GM18505 (cell line): ENCODE results near the gene NDUFAF2.
"Not testable (repeated sequence)": the region's sequence is repeated elsewhere in the genome, so short reads cannot be mapped to it uniquely, and the experiment has no call there.

ENCODE experiments used
- ATAC-seq: cut with Tn5 transposase; IDR thresholded peaks from one replicate; pipeline ENCODE4 v1.9.1; 2021; ENCODE audit not compliant: unreplicated experiment
- POLR2A ChIP-seq: IDR thresholded peaks from 4 replicates; pipeline ENCODE4 v1.6.1; 2011; ENCODE audit warnings: borderline replicate concordance; ENCODE audit not compliant: insufficient read depth, insufficient read length; ENCODE audit errors: extremely low read depth

Gene NDUFAF2

DNA sequence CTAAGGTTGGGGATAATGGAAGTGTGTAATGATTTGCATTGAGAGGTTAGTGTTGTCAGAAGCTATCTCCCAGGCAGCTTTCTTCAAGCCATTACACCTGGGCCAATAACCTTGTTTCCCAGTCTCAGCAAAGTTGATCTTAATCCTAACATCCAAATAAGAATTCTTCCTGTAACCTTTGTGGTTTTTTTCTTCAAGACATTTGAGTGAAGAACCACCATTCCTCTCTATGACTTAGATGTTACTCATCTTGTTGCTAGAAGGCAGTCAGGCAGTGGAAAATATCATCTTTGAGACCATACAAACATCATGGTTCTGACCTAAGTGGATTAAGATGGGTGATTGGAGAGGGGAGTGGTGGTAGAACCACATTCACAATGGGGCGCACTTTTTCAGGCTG lies 103.5 kb downstream of the NDUFAF2 start:
- no peak for ATAC-seq
- no peak for TF ChIP-seq POLR2A

DNA sequence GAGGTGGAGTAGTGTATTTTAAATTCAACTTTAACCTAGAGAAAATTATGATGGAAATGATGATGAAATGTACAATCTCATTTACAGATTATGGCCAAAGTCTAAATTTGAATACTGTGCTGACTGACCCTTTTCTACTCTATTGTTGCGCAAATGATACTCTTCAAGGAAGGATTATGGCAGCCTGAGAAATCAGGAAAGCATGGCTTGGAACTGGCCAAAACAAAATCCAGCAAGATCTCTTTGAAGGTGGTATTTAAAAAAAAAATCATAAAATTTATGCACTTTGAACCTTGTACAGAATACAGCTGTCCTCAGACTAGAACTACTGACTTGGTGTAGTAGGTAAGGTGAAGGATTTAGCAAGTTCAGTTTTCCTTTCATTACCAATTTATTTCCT lies 105.3 kb downstream of the NDUFAF2 start:
- ATAC-seq, result no peak
- TF ChIP-seq POLR2A, result no peak

DNA sequence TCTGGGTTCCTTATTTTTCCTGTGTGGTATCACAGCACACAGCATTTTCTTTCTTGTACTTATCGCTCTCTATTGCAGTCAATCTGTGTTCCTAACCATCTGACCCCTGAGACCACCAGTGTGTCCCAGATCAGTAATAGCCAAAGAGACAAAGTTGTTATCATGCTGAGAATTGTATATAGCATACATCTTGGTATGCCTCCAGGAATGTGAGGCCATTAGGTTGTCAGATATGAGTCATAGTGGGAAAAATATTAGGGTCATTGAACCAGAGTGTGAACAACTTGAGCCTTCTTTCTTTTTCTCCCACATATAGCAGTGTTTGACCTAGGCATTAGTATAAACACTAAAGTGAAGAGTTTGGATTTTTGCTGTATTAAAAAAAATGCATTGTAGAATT lies 106.3 kb downstream of the NDUFAF2 start:
- no peak for TF ChIP-seq POLR2A
- no peak for ATAC-seq

DNA sequence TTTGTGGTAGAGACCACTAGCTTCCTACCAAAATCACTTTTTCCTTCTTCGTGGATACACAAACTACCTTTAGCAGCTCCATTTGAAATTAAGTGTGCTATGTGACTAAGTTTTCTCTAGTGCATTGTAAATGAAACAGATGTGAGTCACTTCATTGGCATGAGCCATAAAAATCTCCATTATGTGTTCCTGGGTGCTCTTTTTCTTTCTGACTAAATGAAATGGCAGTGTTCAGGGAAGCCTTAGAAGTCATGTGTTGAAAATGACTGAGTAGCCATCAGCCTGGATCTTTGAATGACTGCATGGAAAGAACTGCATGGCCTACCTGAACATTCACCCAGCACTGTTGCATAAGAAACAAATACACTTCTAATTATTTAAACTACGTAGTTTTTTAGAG lies 107.9 kb downstream of the NDUFAF2 start:
- TF ChIP-seq POLR2A, result no peak
- no peak for ATAC-seq

DNA sequence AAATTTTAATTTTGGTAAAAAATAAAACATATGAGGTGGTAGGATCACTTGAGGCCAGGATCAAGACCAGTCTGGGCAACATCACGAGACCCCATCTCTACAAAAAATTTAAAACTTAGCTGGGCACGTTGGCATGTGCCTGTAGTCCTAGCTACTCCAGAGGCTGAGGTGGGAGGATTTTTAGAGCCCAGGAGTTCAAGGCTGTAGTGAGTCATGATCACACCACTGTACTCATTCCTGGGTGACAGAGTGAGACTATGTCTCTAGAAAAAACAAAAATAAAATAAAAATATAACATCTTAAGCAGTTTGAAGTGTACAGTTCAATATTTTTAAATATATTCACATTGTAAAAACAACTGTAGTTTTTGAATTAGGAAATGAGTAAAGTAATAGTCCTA lies 108.9 kb downstream of the NDUFAF2 start:
- no peak for TF ChIP-seq POLR2A
- ATAC-seq, result no peak

DNA sequence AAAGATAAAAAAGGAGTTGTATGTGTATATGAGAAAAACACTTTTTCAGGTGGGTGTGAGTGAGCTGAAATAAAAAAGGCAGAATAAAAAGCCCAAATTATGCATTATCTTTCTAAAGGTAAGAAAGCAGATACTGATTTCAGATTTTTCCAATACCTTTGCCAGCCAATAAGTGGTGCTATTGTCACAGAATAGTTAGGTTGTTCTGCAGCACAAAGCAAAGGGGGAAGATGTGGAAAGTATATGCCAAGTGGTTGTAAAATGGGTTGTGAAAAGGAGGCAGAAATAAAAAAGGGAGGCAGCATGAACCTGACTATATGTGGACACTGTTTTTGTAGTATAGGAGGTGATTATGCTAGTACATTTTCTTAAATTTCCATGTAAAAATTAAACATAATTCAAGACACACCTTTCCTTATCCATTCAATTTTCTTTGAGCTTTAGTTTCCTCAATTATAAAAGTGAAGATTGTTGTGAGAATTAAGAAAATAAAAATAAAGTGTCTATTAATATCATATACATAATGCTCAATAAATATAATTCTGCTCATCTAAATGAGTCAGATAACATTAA lies 110.5 kb downstream of the NDUFAF2 start:
- TF ChIP-seq POLR2A, result no peak
- no peak for ATAC-seq

DNA sequence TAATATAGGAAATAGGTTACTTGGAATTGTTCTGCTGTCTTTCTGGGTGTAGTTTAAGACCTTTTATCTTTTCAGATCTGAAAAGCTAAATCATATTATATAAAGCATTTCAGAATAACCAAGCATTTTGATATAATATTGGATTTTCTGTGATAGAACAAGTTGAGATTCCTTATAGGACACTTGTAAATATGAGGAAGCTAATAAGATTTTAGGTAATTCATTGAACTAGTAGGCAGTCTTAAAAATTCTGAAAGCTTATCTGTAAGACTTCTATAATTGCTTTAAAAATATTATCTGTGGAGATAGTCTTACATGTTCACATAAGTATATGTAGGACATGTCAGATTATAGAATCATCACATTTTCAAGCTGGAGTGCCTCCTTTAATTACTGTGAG lies 114.5 kb downstream of the NDUFAF2 start:
- TF ChIP-seq POLR2A, result no peak
- no peak for ATAC-seq

DNA sequence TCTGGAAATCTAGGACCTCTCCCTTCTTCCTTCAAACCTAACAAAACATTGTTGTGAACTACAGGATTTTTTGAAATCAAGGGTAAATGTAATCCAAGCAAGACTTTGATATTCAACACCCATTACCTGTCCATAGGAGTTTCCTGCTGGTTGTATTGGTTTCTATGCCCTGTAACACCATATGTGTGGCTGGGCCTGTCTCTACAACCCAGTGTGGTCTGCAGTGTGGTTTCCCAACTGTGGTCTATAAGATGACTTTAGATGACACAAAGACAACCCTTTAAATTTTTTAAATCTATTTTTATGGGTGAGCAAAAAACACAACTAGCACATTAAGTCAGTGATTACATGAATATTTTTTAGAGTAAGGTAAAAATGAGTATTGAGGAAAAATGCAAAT lies 124.1 kb downstream of the NDUFAF2 start:
- no peak for ATAC-seq

DNA sequence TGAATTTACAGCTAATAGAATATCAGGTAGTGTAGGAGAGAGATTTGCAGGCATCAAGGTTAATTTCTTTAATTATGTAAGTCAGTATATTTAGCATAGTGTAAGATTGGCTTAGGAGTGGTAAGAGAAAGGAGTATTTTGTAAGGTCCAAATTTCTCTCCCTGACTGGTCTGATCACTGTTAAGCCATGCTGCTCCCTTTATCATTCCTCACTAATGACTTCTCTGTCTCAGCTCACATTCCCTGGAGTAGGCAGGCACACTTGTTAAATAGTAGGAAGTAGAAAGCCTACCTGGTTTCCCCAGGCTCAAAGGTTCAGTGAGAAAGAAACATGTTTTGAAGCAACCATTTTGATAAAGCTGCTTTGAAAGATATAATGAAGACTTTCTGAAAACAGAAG lies 126.5 kb downstream of the NDUFAF2 start:
- no peak for TF ChIP-seq POLR2A
- ATAC-seq, result no peak

More for the DNA sequence above, 124.1 kb downstream of the NDUFAF2 start:
- no peak for TF ChIP-seq POLR2A

DNA sequence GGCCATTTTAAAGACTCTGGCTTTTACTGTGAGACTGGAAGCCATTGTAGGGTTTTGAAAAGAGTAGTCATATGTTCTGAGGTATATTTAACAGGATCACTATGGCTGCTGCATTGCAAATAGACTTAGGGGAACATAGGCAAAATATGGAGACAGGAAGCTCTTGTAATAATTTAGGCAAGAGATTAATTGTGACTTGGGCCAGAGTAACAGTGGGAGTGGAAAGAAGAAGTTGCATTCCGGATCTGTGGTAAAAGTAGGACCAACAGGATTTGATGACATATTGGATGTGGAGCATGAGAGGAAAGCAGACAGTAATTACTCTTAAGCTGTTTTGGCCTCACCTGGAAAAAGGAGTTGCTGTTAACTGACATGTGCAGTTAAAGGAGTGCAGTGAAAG lies 131.6 kb downstream of the NDUFAF2 start:
- no peak for ATAC-seq
- TF ChIP-seq POLR2A, result no peak

DNA sequence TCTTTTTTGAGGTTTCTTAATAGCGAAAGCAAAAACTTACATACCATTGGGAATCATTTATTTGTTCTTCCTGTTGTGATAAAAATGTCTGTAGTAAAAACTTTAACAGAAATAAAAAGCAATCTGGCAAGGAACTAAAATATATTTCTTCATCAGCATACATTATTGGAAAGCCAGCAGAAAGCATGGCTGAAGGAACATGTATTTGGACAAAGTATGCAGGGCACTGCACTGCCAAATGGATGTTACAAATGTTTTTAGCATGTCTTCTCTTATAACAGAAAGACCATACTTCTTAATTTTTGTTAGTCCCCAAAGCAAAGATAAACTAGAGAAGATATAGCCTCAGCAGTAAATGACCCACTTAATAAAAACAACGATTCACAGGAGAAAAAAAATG lies 136.7 kb downstream of the NDUFAF2 start:
- no peak for ATAC-seq

DNA sequence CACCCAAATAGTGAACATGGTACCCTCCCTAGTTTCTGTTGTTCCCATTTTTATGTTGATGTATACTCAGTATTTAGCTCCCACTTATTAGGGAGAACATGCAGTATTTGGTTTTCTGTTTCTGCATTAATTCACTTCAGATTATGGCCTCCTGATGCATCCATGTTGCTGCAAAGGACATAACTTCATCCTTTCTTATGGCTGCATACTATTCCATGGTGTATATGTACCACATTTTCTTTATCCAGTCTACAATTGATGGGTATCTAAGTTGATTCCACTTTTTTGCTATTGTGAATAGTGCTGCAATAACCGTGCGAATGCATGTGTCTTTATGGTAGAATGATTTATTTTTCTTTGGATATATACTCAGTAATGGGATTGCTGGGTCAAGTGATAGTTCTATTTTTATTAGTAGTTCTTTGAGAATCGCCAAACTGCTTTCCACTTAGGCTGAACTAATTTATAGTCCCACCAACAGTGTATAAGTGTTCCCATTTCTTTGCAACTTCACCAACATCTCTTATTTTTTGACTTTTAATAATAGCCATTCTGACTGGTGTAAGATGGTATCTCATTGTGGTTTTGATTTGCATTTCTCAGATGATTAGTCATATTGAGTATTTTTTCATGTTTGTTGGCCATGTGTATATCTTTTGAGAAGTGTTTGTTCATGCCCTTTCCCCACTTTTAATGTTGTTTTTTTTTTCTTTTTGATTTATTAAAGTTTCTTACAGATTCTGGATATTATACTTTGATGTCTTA lies 137.7 kb downstream of the NDUFAF2 start:
- ATAC-seq, result no peak
- no peak for TF ChIP-seq POLR2A

More for the DNA sequence above, 136.7 kb downstream of the NDUFAF2 start:
- no peak for TF ChIP-seq POLR2A

DNA sequence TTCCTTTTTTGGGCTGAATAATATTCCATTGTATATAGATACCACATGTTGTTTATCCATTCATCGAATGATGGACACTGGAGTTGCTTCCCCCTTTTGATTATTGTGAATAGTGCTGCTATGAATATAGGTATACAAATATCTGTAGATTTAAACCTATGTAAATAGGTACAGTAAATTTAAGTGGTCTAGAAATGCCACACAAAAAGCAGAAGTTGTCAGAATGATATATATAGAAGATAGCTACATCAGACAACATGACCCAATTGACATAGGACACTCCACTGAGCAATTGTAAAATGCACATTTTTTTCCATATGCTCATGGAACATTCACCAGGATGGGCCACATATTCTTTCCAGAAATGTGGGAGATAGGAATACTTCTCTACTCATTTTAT lies 139.7 kb downstream of the NDUFAF2 start:
- TF ChIP-seq POLR2A, result no peak
- no peak for ATAC-seq

DNA sequence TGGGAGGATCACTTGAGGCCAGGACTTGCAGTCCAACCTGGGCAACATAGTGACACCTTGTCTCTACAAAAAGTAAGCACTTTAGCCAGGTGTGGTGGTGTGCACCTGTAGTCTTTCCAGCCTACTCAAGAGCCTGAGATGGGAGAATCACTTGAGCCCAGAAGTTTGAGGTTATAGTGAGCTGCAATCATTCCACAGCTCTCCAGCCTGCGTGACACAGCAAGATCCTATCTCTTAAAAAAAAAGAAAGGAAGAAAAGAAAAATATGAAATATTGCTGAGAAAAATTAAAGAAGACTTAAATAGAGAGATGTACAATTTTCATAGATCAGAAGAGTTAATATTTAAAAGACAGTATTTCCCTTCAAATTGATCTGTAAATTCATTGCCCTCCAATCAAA lies 140.9 kb downstream of the NDUFAF2 start:
- TF ChIP-seq POLR2A, result no peak
- ATAC-seq, result no peak

DNA sequence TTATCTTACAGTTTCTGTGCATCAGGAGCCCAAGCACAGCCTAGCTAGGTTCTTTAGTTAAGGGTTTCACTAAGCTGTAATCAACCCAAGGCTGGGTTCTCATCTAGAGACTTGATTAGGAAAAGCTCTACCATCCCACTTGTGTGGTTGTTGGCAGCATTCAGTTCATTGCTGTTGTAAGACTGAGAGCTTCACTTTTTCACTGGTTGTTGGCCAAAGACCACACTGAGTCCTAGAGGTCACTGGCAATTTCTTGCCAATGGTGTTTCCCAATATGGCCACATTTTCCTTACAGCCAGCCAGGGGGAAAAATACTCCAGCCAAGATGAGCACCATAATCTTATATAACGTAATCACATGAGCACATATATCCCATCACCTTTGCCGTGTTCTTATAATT lies 142.9 kb downstream of the NDUFAF2 start:
- ATAC-seq, result no peak
- no peak for TF ChIP-seq POLR2A

DNA sequence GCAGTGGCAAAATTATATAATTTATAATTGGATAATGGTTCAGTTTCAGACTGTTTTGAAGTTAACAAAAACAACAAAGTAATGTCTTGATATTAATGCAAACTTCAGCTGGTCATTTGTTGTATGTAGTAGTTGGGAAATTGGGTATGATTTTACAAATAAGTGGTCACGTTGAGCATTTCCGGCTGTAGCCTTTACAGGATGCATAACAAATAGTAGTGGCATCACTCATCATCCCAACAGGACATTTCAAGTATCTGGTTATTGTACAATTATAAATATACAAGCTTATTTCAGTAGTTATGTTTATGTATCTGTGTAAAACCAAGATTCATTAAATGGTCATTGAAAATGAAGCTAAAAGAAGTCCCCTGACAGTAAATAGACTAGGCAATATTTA lies 144.3 kb downstream of the NDUFAF2 start:
- no peak for TF ChIP-seq POLR2A
- ATAC-seq, result no peak

DNA sequence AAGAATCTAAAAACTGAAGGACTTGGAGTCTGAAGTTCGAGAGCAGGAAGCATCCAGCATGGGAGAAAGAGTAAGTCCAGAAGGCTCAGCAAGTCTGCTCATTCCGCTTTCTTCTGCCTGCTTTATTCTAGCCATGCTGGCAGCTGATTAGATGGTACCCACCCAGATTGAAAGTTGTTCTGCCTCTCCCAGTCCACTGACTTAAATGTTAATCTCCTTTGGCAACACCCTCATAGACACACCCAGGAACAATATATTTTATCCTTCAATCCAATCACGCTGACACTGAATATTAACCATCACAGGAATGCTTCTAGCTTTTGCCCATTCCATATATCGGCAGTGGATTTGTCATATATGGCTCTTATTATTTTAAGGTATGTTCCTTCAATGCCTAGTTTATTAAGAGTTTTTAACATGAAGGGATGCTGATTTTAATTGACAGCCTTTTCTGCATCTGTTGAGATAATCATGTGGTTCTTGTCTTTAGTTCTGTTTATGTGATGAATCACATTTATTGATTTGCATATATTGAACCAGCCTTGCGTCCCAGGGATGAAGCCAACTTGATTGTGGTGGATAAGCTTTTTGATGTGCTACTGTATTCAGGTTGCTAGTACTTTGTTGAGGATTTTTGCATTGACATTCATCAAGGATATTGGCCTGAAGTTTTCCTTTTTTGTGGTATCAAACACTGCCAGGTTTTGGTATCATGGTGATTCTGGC lies 148.2 kb downstream of the NDUFAF2 start:
- not testable (repeated sequence) for ATAC-seq
